OCI-LY7 (cell line): ENCODE data around the gene SWAP70.

Source experiments
- EZH2phosphoT487 ChIP-seq: fragments of 200-600 bp; sonication (generic); IDR thresholded peaks from 2 replicates; pipeline ENCODE4 v1.6.1; 2018; ENCODE audit warnings: low read depth, borderline replicate concordance, mild to moderate bottlenecking, mixed run types, antibody characterized with exemption, low read length, moderate library complexity, mixed read lengths
- TF ChIP-seq, protein P1 (sequence below): fragments of 200-600 bp; sonication (generic); conservative IDR thresholded peaks from 2 replicates; pipeline ENCODE4 v1.5.1; 2014; ENCODE audit warnings: mild to moderate bottlenecking, antibody characterized with exemption, low read length, moderate library complexity, mixed read lengths

DNA sequence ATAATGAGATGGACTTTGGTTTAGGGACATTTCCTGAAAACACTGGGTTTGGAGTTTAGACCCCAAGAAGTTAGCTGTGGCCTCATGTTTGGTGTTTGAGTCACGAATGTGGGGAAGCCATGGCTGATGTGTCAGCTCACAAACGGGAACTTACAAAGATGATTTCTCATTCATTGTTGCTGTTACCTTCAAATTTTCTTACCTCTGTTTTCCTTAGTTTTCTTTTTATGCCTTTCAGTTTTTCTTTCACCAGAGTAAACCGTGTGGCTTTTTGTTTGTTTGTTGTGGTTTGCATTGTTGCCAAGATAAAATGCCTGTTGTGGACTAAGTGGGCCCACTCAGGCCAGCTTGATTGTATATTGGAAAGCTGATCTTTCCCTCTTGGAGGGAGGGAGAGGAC lies 89.1 kb downstream of the SWAP70 start:
- TF ChIP-seq, protein P1, sequence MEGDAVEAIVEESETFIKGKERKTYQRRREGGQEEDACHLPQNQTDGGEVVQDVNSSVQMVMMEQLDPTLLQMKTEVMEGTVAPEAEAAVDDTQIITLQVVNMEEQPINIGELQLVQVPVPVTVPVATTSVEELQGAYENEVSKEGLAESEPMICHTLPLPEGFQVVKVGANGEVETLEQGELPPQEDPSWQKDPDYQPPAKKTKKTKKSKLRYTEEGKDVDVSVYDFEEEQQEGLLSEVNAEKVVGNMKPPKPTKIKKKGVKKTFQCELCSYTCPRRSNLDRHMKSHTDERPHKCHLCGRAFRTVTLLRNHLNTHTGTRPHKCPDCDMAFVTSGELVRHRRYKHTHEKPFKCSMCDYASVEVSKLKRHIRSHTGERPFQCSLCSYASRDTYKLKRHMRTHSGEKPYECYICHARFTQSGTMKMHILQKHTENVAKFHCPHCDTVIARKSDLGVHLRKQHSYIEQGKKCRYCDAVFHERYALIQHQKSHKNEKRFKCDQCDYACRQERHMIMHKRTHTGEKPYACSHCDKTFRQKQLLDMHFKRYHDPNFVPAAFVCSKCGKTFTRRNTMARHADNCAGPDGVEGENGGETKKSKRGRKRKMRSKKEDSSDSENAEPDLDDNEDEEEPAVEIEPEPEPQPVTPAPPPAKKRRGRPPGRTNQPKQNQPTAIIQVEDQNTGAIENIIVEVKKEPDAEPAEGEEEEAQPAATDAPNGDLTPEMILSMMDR: no peak
- TF ChIP-seq EZH2phosphoT487: no peak
